ENCODE results near the gene GP9.

Gene GP9

DNA sequence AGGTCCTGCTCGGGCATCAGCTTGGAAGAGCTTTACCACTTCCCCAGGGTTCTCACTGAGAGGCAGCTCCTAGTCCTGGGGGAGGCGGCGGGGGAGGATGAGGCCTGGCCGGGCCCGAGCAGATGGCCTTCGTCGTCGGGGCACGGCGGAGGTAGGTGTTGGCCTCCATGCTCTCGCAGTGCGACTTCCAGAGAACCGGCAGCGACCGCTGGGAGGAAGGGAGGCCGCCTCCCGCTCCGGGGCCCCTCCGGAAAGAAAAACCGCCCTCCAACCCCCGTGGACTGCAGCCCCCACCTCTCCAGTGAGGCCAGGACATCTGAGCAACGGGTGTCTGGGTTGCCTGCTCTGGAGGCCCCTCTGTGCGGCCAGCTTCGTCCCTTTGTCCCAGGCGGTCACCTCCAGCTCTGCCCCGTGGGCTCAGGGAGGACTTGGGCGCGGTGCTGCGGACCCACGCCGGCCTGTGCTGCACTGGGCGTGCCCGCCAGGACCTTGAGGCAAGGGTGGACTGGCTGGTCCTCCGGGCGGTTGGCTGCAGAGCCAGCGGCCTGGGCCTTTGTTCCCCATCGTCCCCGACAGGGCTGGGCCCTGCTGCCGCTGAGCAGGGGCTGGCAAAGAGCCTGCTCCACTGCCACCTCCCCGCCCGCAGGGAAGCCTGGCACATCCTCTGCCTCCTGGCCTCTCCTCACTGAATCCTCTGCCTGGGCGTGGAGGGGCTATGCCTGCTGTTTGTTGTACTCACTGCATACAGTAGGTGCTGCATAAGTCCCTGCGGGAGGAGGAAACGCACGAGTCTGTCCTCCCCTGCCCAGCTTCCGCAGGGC is 13.6 kb upstream of the GP9 start:
- DNase-seq = no peak
- Histone ChIP-seq H3K9me3 (ENCODE audit: severe bottlenecking) (peaks cover 12% of the 10 kb centered on the region), H3K4me3 (ENCODE audit: low read depth, low read length) (no peak overlapping the region), H3K27me3 (ENCODE audit: insufficient read depth, low read depth, severe bottlenecking) (no peaks in the 10 kb centered on the region), H3K36me3 (no peaks in the 10 kb centered on the region), H3K27ac (no peak overlapping the region)
- TF ChIP-seq, protein P1, sequence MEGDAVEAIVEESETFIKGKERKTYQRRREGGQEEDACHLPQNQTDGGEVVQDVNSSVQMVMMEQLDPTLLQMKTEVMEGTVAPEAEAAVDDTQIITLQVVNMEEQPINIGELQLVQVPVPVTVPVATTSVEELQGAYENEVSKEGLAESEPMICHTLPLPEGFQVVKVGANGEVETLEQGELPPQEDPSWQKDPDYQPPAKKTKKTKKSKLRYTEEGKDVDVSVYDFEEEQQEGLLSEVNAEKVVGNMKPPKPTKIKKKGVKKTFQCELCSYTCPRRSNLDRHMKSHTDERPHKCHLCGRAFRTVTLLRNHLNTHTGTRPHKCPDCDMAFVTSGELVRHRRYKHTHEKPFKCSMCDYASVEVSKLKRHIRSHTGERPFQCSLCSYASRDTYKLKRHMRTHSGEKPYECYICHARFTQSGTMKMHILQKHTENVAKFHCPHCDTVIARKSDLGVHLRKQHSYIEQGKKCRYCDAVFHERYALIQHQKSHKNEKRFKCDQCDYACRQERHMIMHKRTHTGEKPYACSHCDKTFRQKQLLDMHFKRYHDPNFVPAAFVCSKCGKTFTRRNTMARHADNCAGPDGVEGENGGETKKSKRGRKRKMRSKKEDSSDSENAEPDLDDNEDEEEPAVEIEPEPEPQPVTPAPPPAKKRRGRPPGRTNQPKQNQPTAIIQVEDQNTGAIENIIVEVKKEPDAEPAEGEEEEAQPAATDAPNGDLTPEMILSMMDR (IDR thresholded peaks at IDR 0.05; ENCODE audit: low read depth, low read length) = no peak

DNA sequence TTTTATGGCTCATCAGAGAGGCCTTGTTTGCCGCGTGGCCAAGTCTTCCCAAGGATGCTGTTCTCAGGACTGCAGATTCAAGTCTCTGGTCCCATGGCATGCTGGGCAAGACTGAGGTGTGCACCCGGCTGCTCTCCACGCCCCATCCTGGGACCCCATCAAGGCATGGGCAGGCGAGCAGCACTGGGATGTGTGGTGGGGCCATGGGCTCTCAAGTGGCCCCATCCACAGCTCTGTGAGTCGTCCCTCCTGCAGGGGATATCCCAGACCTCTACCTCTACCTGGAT is 13.1 kb upstream of the GP9 start:
- no peaks in the 10 kb centered on the region for H3K27me3 ChIP-seq (ENCODE audit: insufficient read depth, low read depth, severe bottlenecking)
- no peak overlapping the region for H3K27ac ChIP-seq
- H3K9me3 ChIP-seq (ENCODE audit: severe bottlenecking) = peaks cover 12% of the 10 kb centered on the region
- H3K4me3 ChIP-seq (ENCODE audit: low read depth, low read length) = no peak overlapping the region
- TF ChIP-seq, protein P1 (IDR thresholded peaks at IDR 0.05; ENCODE audit: low read depth, low read length) = no peak
- no peaks in the 10 kb centered on the region for H3K36me3 ChIP-seq
- DNase-seq = no peak

DNA sequence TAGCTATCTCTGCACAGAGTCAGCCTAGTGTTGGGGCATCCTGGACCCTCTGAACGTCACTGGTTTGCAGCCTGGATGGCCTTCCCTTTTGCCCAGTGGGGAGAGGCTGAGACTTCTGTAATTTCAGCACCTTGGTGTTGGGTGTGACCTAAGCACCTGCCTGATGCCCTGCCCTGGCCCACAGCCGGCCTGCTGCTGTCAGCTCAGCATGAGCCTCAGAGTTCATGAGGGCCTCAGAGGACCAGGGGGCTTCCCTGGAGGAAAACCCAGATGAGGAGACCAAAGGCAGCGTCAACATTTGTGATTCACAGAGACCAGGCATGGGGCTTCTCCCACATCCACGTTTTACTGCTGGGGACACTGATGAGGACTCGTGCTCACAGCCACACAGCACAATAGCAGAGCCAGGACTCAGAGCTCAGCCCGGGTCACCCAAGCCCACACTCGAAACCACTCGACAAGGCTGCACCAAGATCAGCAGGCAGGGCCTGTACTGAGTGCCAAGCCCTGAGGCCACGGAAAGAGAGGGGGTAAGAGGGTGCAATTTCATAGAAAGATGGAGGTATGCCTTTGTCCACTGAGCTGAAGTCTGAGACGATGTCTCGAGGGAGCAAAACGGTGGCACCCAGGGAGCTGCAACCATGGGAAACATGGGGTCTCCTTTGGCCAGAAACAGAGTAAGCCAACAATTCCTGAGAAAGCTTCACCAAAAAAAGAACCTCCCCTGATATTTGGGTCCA is 9.9 kb upstream of the GP9 start:
- Histone ChIP-seq H3K27ac (no peak overlapping the region), H3K27me3 (ENCODE audit: insufficient read depth, low read depth, severe bottlenecking) (no peaks in the 10 kb centered on the region), H3K9me3 (ENCODE audit: severe bottlenecking) (peaks cover 8% of the 10 kb centered on the region), H3K36me3 (no peaks in the 10 kb centered on the region), H3K4me3 (ENCODE audit: low read depth, low read length) (no peak overlapping the region)
- no peak for DNase-seq
- TF ChIP-seq, protein P1 (IDR thresholded peaks at IDR 0.05; ENCODE audit: low read depth, low read length) = no peak

DNA sequence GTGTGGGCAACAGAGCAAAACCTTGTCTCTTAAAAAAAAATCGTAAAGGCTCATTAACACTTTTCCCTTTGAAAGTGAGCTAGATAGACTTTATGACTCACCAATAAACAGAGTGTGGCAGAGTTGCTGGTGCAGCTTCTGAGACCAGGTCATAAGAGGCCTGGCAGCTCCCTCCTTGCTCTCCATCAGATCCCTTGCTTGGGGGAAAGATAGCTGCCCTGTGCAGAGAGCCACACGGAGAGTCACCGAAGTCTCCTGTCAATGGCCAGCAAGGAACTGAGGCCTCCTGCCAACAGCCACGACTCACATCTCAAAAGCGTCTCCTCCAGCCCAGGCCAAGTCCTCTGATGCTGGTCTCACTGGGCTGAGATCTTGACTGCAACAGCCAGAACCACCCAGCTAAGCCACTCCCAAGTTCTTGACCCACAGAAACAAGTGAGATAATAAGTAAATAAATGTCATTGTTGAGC is 8.7 kb upstream of the GP9 start:
- Histone ChIP-seq H3K27me3 (ENCODE audit: insufficient read depth, low read depth, severe bottlenecking) (no peaks in the 10 kb centered on the region), H3K27ac (no peak overlapping the region), H3K4me3 (ENCODE audit: low read depth, low read length) (no peak overlapping the region), H3K9me3 (ENCODE audit: severe bottlenecking) (peaks cover 7% of the 10 kb centered on the region), H3K36me3 (no peaks in the 10 kb centered on the region)
- TF ChIP-seq, protein P1 (IDR thresholded peaks at IDR 0.05; ENCODE audit: low read depth, low read length) = no peak
- no peak for DNase-seq

DNA sequence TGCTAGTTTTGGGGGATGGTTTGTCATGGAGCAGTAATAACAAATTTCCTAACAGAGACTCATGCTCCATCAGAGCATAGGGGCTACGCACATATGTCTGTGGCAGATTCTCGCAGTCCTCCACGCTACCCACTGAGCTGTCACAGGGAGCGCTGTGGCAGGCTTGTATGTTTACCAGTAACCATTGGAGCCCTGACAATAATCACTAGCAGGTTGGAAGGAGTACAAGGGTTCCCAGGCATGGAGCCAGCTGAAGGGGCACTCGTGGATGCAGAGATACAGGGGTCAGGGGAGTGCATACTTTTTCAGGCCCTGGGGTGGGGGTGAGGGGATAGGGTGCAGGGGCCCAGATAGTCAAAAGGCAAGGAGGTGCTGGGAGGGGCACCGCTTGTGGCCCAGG is 7.9 kb upstream of the GP9 start:
- no peak for DNase-seq
- TF ChIP-seq, protein P1 (IDR thresholded peaks at IDR 0.05; ENCODE audit: low read depth, low read length) = no peak
- Histone ChIP-seq H3K9me3 (ENCODE audit: severe bottlenecking) (peaks cover 7% of the 10 kb centered on the region), H3K27me3 (ENCODE audit: insufficient read depth, low read depth, severe bottlenecking) (no peaks in the 10 kb centered on the region), H3K4me3 (ENCODE audit: low read depth, low read length) (no peak overlapping the region), H3K27ac (no peak overlapping the region), H3K36me3 (no peaks in the 10 kb centered on the region)
